ENCODE measurements around the gene PASK. TPM values are rescaled to one million over a fixed set of nuclear protein-coding genes. Genes with fewer than 3 reads are reported as not detected.

The PASK gene
- total RNA-seq, 1 experiment from 2014 or later = 9.0 TPM

GRCh38 chr2:241155936-241156335, 6.7 kb upstream of the PASK start:
- H3K9me3 Mint-ChIP-seq (ENCODE audit: unreplicated experiment) = no peaks in the 10 kb centered on the region
- ChIA-PET POLR2A (no interaction called here), CTCF (no interaction called here)
- H3K27me3 Mint-ChIP-seq (ENCODE audit: insufficient read depth, unreplicated experiment) = no peaks in the 10 kb centered on the region
- TF ChIP-seq CTCF (IDR thresholded peaks at IDR 0.05; ENCODE audit: unreplicated experiment) = no peak
- peaks cover 36% of the 10 kb centered on the region for H3K36me3 Mint-ChIP-seq (ENCODE audit: insufficient read depth, unreplicated experiment)
- H3K27ac Mint-ChIP-seq (ENCODE audit: low read depth, unreplicated experiment) = no peak overlapping the region
- peaks cover 19% of the 10 kb centered on the region for H3K4me1 Mint-ChIP-seq (ENCODE audit: insufficient read depth, unreplicated experiment)
- no peak for DNase-seq (ENCODE audit: unreplicated experiment)
- no peak overlapping the region for H3K4me3 Mint-ChIP-seq (ENCODE audit: unreplicated experiment)
- BruUV-seq (replicated peaks) = no TSS peak
- intact Hi-C loops (cut with micrococcal nuclease) = no loop called here

GRCh38 chr2:241154915-241155314, 5.6 kb upstream of the PASK start:
- no peaks in the 10 kb centered on the region for H3K27me3 Mint-ChIP-seq (ENCODE audit: insufficient read depth, unreplicated experiment)
- H3K9me3 Mint-ChIP-seq (ENCODE audit: unreplicated experiment) = no peaks in the 10 kb centered on the region
- DNase-seq (ENCODE audit: unreplicated experiment) = no peak
- no peak overlapping the region for H3K4me3 Mint-ChIP-seq (ENCODE audit: unreplicated experiment)
- peaks cover 20% of the 10 kb centered on the region for H3K4me1 Mint-ChIP-seq (ENCODE audit: insufficient read depth, unreplicated experiment)
- ChIA-PET CTCF (no interaction called here), POLR2A (no interaction called here)
- H3K27ac Mint-ChIP-seq (ENCODE audit: low read depth, unreplicated experiment) = no peak overlapping the region
- no TSS peak for BruUV-seq (replicated peaks)
- no peak for TF ChIP-seq CTCF (IDR thresholded peaks at IDR 0.05; ENCODE audit: unreplicated experiment)
- intact Hi-C loops (cut with micrococcal nuclease) = no loop called here
- peaks cover 35% of the 10 kb centered on the region for H3K36me3 Mint-ChIP-seq (ENCODE audit: insufficient read depth, unreplicated experiment)

GRCh38 chr2:241153616-241154015, 4.3 kb upstream of the PASK start:
- no peaks in the 10 kb centered on the region for H3K27me3 Mint-ChIP-seq (ENCODE audit: insufficient read depth, unreplicated experiment)
- POLR2A ChIA-PET = no interaction called here
- peak overlapping the region; percentile 87 for H3K27ac Mint-ChIP-seq (ENCODE audit: low read depth, unreplicated experiment)
- BruUV-seq (replicated peaks) = no TSS peak
- intact Hi-C loops (cut with micrococcal nuclease) = no loop called here
- TF ChIP-seq CTCF (IDR thresholded peaks at IDR 0.05; ENCODE audit: unreplicated experiment) = no peak
- peaks cover 28% of the 10 kb centered on the region for H3K36me3 Mint-ChIP-seq (ENCODE audit: insufficient read depth, unreplicated experiment)
- peaks cover 23% of the 10 kb centered on the region for H3K4me1 Mint-ChIP-seq (ENCODE audit: insufficient read depth, unreplicated experiment)
- DNase-seq (ENCODE audit: unreplicated experiment) = no peak
- H3K9me3 Mint-ChIP-seq (ENCODE audit: unreplicated experiment) = no peaks in the 10 kb centered on the region
- CTCF ChIA-PET = no interaction called here
- no peak overlapping the region for H3K4me3 Mint-ChIP-seq (ENCODE audit: unreplicated experiment)

DNA sequence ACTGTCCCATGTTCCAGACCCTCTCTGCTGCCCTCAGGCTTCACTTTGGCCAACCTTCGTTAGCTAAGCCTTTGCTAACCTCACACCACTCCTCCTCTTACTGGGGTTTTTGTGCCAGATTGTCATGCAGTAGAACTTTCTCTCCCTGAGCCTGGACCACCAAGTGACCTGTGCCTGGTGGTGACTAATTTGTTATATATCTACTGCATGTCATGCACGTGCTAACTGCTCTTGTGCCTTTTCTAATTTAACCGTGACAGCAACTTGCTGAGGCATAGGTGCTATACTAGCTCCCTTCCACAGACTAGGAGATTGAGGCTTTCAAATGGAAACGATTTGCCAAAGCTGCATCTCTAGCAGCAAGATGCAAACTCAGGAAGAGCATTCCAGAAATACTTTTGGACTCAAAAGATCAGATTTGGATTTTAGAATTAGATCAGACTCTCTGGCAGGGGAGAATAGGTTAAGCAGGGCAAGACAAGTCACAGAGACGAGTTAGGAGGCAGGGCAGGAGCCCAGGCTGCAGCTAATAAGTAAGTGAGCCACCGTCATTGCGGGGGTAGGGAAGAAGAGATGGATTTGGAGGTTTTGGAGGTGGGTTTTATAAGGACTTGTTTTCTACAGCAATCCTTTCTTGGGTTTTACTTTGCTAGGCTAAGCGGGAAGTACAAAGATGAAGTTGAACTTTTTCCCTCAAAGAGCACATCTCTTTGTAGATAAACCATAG, 2.8 kb upstream of the PASK start:
- DNase-seq (ENCODE audit: unreplicated experiment) = no peak
- H3K9me3 Mint-ChIP-seq (ENCODE audit: unreplicated experiment) = no peaks in the 10 kb centered on the region
- H3K36me3 Mint-ChIP-seq (ENCODE audit: insufficient read depth, unreplicated experiment) = peaks cover 19% of the 10 kb centered on the region
- H3K27me3 Mint-ChIP-seq (ENCODE audit: insufficient read depth, unreplicated experiment) = no peaks in the 10 kb centered on the region
- POLR2A ChIA-PET = interaction anchor here (1.0 to 1.6 kb wide), 2 partner anchors 27 to 163 kb away, joined by 3 to 5 read pairs; partner anchors contain the start of gene HDLBP
- intact Hi-C loops (cut with micrococcal nuclease) = no loop called here
- no peak overlapping the region for H3K27ac Mint-ChIP-seq (ENCODE audit: low read depth, unreplicated experiment)
- CTCF ChIA-PET = no interaction called here
- peaks cover 30% of the 10 kb centered on the region for H3K4me1 Mint-ChIP-seq (ENCODE audit: insufficient read depth, unreplicated experiment)
- BruUV-seq (replicated peaks) = no TSS peak
- peak overlapping the region; percentile 95 for H3K4me3 Mint-ChIP-seq (ENCODE audit: unreplicated experiment)
- no peak for TF ChIP-seq CTCF (IDR thresholded peaks at IDR 0.05; ENCODE audit: unreplicated experiment)
